ENCODE measurements around the gene CTSC.

GRCh38 chr11:88354912-88355311, 17.4 kb upstream of the CTSC start:
- TF ChIP-seq CTCF (IDR thresholded peaks at IDR 0.05) (no peak), ZFX (IDR thresholded peaks at IDR 0.05; ENCODE audit: borderline replicate concordance) (no peak)

Measured in 22Rv1 (cell line).